Daoy (cell line): Measurements from ENCODE around the gene TMEM150A. TPM values are rescaled to one million over a fixed set of nuclear protein-coding genes. Genes with fewer than 3 reads are reported as not detected.
"Not testable (repeated sequence)": the region's sequence is repeated elsewhere in the genome, so short reads cannot be mapped to it uniquely, and the experiment has no call there.

Experiments
- DNase-seq: peaks from one replicate; pipeline ENCODE4 v3.0.0-alpha.2; 2015; ENCODE audit warnings: low read depth
- total RNA-seq: library from RNA; depleted of rRNA; stranded (reverse); fragments of >200 nt; shearing (Covaris generic); gene quantifications from 2 replicates; pipeline ENCODE4 v1.2.3, GENCODE V29; 2014

TMEM150A gene
- total RNA-seq, 1 experiment from 2014 or later = 4.0 TPM

- DNase-seq = peak; percentile 84
Measured at GRCh38 chr2:85611705-85612587, 9.4 kb upstream of the TMEM150A start, which contains the start of gene C2orf68. Gene C2orf68 (minus strand): TSS chr2:85612066. CDS start chr2:85611984, 82 bp downstream.

- DNase-seq = no peak
Measured at GRCh38 chr2:85611217-85611704, 8.8 kb upstream of the TMEM150A start.

- DNase-seq = no peak
Measured at GRCh38 chr2:85607268-85608215, 5.0 kb upstream of the TMEM150A start.

- DNase-seq = no peak
Measured at GRCh38 chr2:85606116-85606455, 3.6 kb upstream of the TMEM150A start.

GRCh38 chr2:85605406-85606115 is 3.1 kb upstream of the TMEM150A start:
- DNase-seq = peak; percentile 29

- no peak for DNase-seq
Measured at GRCh38 chr2:85604568-85605339, 2.3 kb upstream of the TMEM150A start.

GRCh38 chr2:85604133-85604444 is 1.6 kb upstream of the TMEM150A start:
- not testable (repeated sequence) for DNase-seq

- peak; percentile 39 for DNase-seq
Measured at GRCh38 chr2:85601771-85602475, 575 bp downstream of the TMEM150A start.

GRCh38 chr2:85600951-85601770 is 1.3 kb downstream of the TMEM150A start:
- DNase-seq = no peak

GRCh38 chr2:85600235-85600575 is 2.3 kb downstream of the TMEM150A start:
- no peak for DNase-seq

- DNase-seq = no peak
Measured at GRCh38 chr2:85599468-85600234, 2.8 kb downstream of the TMEM150A start.

- DNase-seq = no peak
Measured at GRCh38 chr2:85598594-85599340, 3.7 kb downstream of the TMEM150A start.

GRCh38 chr2:85597241-85597640 is 5.3 kb downstream of the TMEM150A start:
- no peak for DNase-seq

GRCh38 chr2:85596486-85597143 is 5.9 kb downstream of the TMEM150A start:
- no peak for DNase-seq

GRCh38 chr2:85596026-85596333 is 6.5 kb downstream of the TMEM150A start:
- DNase-seq = peak; percentile 45

- peak; percentile 98 for DNase-seq
Measured at GRCh38 chr2:85595301-85596025, 7.0 kb downstream of the TMEM150A start, which contains the start of gene RNF181. Gene RNF181 (plus strand): TSS chr2:85595745. CDS start chr2:85595764, 19 bp downstream.
